ENCODE results near the gene E2F2. TPM values are rescaled to one million over a fixed set of nuclear protein-coding genes. Genes with fewer than 3 reads are reported as not detected.

The E2F2 gene
- total and polyA plus RNA-seq, 2 experiments from 2014 or later = 0.78 to 3.4 TPM

DNA sequence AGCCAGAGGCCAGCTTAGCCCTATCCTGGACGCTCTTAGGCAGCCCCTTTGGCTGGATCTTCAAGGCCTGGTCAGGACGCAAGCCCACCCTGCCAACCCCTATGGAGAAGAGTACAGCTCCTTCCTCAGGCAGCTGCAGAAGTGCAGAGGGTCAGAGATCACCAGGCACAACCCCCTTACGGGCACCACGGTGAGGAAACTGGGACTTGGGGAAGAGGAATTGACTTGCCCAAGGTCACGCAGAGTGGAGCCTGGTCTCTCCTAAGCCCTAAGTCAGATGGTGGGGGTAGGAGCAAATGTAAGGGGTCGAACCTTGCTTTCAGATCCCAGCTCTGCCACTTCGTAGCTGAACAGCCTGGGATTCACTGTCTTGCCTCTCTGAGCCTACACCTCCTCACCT lies 3.7 kb downstream of the E2F2 start (continued):
- no peak for TF ChIP-seq ZNF462 (CRISPR knock-in tag; IDR thresholded peaks at IDR 0.05)
- TF ChIP-seq, protein P1, sequence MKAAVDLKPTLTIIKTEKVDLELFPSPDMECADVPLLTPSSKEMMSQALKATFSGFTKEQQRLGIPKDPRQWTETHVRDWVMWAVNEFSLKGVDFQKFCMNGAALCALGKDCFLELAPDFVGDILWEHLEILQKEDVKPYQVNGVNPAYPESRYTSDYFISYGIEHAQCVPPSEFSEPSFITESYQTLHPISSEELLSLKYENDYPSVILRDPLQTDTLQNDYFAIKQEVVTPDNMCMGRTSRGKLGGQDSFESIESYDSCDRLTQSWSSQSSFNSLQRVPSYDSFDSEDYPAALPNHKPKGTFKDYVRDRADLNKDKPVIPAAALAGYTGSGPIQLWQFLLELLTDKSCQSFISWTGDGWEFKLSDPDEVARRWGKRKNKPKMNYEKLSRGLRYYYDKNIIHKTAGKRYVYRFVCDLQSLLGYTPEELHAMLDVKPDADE (IDR thresholded peaks at IDR 0.05) = no peak
- TF ChIP-seq JUNB (IDR thresholded peaks at IDR 0.05; ENCODE audit: unreplicated experiment) = no peak

GRCh38 chr1:23526329-23527041 lies 4.5 kb downstream of the E2F2 start:
- peaks cover 20% of the 10 kb centered on the region for H3K4me1 ChIP-seq (ENCODE audit: insufficient read depth)
- no peak overlapping the region for H3K4me3 ChIP-seq
- H4K20me1 ChIP-seq (replicated peaks; ENCODE audit: insufficient read depth) = no peaks in the 10 kb centered on the region; the same call in 1 of the 2 replicates
- no peak for ATAC-seq
- no peak for DNase-seq (ENCODE audit: low spot score)
- H3K27ac ChIP-seq (ENCODE audit: low read depth) = no peak overlapping the region
- peaks cover 12% of the 10 kb centered on the region for H3K36me3 Mint-ChIP-seq (ENCODE audit: low read depth)
- no peak overlapping the region for H2AFZ ChIP-seq
- H3K79me2 ChIP-seq (replicated peaks; ENCODE audit: insufficient read depth) = no peaks in the 10 kb centered on the region
- peaks cover 30% of the 10 kb centered on the region for H3K4me1 Mint-ChIP-seq
- no peak overlapping the region for H3K27ac Mint-ChIP-seq
- no peaks in the 10 kb centered on the region for H3K36me3 ChIP-seq (ENCODE audit: insufficient read depth)
- H3K4me2 ChIP-seq = no peak overlapping the region
- H3K27me3 Mint-ChIP-seq (ENCODE audit: insufficient read depth, low read depth, poor library complexity) = peaks cover 26% of the 10 kb centered on the region
- H3K9me2 ChIP-seq (ENCODE audit: insufficient read depth) = no peaks in the 10 kb centered on the region
- no peaks in the 10 kb centered on the region for H3K9me3 Mint-ChIP-seq
- peaks cover 4% of the 10 kb centered on the region; the same call in 1 of the 2 replicates for H3F3A ChIP-seq (replicated peaks; ENCODE audit: low read depth)
- no peak overlapping the region; the same call in 2 of the 3 replicates for H3K4me3 Mint-ChIP-seq
- H3K27me3 ChIP-seq (ENCODE audit: insufficient read depth) = peaks cover 21% of the 10 kb centered on the region
- TF ChIP-seq STAT1 (IDR thresholded peaks at IDR 0.05; ENCODE audit: unreplicated experiment) = no peak
- TF ChIP-seq, protein P2, sequence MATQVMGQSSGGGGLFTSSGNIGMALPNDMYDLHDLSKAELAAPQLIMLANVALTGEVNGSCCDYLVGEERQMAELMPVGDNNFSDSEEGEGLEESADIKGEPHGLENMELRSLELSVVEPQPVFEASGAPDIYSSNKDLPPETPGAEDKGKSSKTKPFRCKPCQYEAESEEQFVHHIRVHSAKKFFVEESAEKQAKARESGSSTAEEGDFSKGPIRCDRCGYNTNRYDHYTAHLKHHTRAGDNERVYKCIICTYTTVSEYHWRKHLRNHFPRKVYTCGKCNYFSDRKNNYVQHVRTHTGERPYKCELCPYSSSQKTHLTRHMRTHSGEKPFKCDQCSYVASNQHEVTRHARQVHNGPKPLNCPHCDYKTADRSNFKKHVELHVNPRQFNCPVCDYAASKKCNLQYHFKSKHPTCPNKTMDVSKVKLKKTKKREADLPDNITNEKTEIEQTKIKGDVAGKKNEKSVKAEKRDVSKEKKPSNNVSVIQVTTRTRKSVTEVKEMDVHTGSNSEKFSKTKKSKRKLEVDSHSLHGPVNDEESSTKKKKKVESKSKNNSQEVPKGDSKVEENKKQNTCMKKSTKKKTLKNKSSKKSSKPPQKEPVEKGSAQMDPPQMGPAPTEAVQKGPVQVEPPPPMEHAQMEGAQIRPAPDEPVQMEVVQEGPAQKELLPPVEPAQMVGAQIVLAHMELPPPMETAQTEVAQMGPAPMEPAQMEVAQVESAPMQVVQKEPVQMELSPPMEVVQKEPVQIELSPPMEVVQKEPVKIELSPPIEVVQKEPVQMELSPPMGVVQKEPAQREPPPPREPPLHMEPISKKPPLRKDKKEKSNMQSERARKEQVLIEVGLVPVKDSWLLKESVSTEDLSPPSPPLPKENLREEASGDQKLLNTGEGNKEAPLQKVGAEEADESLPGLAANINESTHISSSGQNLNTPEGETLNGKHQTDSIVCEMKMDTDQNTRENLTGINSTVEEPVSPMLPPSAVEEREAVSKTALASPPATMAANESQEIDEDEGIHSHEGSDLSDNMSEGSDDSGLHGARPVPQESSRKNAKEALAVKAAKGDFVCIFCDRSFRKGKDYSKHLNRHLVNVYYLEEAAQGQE (IDR thresholded peaks at IDR 0.05; ENCODE audit: unreplicated experiment) = no peak

All from GM23338 (cell line).